WTC11 (cell line): ENCODE measurements around the gene SLC8A3.

Source experiments
- CREB1 ChIP-seq: sonication (generic); formaldehyde crosslinking; IDR thresholded peaks from 2 replicates; pipeline ENCODE4 v1.8.0; 2023; ENCODE audit warnings: mild to moderate bottlenecking, missing genetic modification reagents
- CTCF ChIP-seq: fragments of 200-600 bp; IDR thresholded peaks from 2 replicates; pipeline ENCODE4 v1.8.0; 2022; ENCODE audit warnings: antibody characterized with exemption
- ERG ChIP-seq: fragments of 250-450 bp; sonication (Bioruptor Pico); IDR thresholded peaks from 2 replicates; pipeline ENCODE4 v1.8.0; 2021; ENCODE audit warnings: mild to moderate bottlenecking
- FOXP1 ChIP-seq: sonication (generic); formaldehyde crosslinking; IDR thresholded peaks from 2 replicates; pipeline ENCODE4 v1.8.0; 2022; ENCODE audit warnings: missing genetic modification reagents, mild to moderate bottlenecking, moderate library complexity, borderline replicate concordance
- JUN ChIP-seq: sonication (generic); formaldehyde crosslinking; IDR thresholded peaks from 2 replicates; pipeline ENCODE4 v1.8.0; 2023; ENCODE audit warnings: mild to moderate bottlenecking, missing genetic modification reagents
- NR1H2 ChIP-seq: sonication (generic); formaldehyde crosslinking; IDR thresholded peaks from 2 replicates; pipeline ENCODE4 v1.9.0; 2021; ENCODE audit warnings: mild to moderate bottlenecking, moderate library complexity, missing genetic modification reagents
- TEAD4 ChIP-seq: sonication (generic); formaldehyde crosslinking; IDR thresholded peaks from 2 replicates; pipeline ENCODE4 v1.8.0; 2022; ENCODE audit warnings: mild to moderate bottlenecking, missing genetic modification reagents
- ZNF512 ChIP-seq: sonication (generic); formaldehyde crosslinking; IDR thresholded peaks from 2 replicates; pipeline ENCODE4 v1.8.1; 2022; ENCODE audit warnings: missing genetic modification reagents, borderline replicate concordance

GRCh38 chr14:70114621-70115156 is 74.1 kb downstream of the SLC8A3 start:
- TF ChIP-seq CTCF (no peak), CREB1 (no peak), NR1H2 (CRISPR knock-in tag) (no peak), FOXP1 (CRISPR knock-in tag) (no peak), TEAD4 (no peak), ZNF512 (CRISPR knock-in tag) (no peak), ERG (no peak), JUN (CRISPR knock-in tag) (no peak)
